DMS 273 (cell line): ENCODE measurements around the gene CD200R1L.

Source experiments
- DNase-seq: peaks from one replicate; lab custom pipeline; 2025; ENCODE audit not compliant: unreplicated experiment; lab: John Stamatoyannopoulos, UW

The CD200R1L gene

DNA sequence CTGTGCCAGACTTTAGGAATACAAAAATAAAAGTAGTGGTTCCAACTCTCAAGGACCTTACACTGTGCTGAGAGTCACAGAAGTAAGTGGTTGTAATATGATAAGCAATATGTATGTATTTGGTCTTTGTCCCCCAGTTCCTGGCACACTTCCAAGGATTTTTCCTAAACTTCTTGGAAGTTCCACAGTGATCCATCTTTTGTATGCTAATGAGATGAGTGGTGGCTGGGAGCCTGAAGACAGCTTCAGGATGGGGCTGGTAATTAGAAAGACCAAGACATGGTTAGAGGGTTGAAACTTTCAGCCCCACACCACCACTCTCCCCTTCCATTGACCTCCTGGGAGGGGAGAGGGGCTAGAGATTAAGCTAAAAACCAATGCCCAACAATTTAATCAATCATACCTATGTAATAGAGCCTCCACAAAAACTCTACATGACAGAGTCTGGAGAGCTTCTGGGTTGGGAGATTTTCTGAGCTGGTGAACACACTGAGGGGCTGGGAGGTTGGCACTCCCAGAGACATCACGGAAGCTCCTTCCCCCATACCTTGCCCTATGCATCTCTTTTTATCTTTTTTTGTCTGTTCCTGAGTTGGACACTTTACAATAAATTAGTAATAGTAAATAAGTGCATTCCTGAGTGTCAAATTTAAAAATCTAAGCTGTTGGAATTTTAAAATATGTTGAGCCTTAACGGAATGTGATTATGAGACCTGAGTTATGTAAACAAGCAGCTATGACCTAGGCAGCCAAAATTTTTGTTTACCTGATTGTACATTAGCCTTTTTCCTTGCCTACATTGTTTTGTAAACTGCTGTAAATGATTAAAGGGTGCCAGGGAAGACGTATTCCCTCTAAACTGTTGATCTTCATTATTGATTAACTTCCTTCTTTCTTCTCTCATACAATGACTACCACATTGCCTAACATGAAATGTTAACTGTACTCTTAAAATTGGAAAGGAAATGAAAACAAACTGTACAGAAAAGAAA lies 24.3 kb downstream of the CD200R1L start:
- no peak for DNase-seq

DNA sequence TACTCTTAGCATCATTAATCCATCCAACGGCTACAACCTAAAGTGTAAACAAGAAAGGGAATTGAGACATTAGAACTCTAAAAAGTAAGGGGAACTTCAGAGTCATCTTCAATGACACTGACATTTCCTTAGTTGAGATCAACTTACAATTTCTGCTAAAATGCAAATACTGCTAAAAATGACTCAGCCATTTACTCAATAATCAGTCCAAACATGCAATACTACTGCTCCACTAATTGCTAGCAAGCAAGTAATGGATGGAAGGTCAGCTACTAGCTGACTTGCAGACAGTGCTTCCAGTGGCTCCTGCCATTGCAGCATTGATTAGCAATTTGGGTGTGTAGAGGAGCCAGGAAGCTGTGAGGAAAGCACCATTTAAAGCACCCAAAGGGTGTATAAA lies 28.4 kb downstream of the CD200R1L start:
- DNase-seq: no peak

DNA sequence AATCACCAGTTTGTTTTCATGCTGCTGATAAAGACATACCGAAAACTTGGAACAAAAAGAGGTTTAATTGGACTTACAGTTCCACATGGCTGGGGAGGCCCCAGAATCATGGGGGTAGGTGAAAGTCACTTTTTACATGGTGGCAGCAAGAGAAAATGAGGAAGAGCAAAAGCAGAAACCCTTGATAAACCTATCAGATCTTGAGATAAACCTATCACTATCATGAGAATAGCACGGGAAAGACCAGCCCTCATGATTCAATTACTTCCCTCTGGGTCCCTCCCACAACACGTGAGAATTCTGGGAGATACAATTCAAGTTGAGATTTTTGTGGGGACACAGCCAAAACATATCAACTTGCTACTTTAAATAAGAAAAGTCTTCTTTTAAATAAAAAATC lies 28.9 kb downstream of the CD200R1L start:
- DNase-seq: no peak

DNA sequence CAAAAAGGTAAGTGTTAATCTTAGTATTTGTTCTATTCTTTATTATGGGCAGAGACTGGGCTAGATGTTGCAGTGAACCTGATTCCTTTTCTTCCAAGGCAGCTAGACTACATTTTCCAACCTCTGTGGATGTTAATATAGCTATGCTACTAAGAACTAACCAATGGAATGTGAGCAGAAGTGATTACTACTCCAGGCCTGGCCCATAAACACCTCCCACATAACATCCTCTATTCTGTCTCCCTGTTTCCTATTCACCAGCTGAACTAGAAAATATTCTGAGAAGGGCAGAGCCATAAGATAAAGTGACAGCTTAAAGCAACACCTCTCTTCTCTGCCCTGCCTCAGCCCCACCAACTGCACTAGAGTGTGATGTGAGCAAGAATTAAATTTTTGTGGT lies 29.4 kb downstream of the CD200R1L start:
- no peak for DNase-seq

DNA sequence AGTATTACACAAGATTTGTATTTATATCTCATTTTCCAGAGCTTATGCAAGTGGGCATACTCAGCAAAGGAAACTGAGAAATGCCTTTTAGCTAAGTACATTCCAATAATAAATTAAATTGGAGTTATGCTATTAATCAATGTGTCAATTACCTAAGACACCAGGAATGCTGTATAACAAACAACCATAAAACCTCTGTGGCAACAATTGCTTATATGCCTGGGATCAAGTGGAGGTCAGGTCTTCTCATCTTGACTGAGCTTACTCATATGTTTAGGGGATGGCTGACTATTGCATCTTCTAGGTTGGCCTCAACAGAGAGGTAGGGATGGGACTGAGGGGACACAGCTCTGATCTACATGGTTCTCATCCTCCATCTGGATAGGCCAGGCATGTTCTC lies 30.7 kb downstream of the CD200R1L start:
- DNase-seq: no peak

DNA sequence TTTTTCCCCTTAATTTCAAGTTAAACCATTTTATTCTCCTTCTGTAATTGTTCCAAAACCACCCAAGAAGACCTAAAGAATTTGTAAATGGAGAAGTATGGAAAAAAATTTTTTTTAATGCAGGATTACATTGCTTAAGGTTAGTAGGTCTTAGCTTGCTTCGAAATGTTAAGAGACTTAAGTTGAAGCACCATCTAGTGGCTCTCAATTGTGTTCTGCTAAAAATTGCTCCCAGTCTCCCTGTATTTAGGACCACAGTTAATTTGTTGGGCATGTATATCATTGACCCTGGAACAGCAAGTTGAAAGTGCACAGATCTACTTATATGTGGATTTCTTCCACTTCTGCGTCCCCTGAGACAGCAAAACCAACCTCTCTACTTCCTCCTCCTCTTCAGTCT lies 32.4 kb downstream of the CD200R1L start:
- DNase-seq: peak; percentile 56

DNA sequence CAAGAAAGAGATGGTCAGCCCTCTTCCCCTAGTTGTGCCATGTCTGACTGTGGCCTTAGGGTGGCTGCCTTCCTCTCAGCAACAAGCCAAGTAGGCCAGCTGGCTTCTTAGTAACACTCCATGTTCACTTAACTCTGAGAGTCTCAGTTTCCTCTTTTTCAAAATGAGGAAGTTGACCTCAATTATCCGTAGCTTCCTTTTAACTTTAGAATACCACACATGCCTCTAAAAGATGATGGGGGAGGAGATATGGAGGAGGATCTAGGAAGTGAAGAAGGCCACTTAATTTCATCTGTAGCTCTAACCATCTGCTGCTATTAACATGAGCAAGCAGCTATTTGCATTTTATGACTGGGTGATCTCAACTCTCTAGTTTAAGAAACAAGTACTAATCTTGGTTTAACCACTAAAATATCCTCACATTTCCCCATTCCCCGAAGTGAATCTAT lies 32.9 kb downstream of the CD200R1L start:
- peak; percentile 60 for DNase-seq

DNA sequence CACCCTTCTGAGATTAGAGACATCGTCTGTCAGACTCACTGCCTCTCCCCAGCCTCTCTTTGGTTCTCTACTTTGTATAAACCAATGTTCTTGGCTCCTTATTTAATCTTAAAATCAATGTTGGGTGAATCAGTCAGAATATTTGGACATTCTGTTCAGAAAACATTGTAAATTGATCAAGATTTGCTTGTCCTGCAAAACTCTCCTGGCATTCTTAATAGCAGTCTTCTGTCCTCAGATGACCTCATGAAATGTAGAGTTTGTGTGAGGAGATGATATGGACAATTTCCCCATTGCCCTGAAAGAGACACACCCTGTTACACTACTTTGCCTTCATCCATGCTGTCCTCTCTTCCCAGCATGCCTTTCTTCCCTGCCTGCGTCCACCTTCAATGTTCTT lies 33.6 kb downstream of the CD200R1L start:
- no peak for DNase-seq

DNA sequence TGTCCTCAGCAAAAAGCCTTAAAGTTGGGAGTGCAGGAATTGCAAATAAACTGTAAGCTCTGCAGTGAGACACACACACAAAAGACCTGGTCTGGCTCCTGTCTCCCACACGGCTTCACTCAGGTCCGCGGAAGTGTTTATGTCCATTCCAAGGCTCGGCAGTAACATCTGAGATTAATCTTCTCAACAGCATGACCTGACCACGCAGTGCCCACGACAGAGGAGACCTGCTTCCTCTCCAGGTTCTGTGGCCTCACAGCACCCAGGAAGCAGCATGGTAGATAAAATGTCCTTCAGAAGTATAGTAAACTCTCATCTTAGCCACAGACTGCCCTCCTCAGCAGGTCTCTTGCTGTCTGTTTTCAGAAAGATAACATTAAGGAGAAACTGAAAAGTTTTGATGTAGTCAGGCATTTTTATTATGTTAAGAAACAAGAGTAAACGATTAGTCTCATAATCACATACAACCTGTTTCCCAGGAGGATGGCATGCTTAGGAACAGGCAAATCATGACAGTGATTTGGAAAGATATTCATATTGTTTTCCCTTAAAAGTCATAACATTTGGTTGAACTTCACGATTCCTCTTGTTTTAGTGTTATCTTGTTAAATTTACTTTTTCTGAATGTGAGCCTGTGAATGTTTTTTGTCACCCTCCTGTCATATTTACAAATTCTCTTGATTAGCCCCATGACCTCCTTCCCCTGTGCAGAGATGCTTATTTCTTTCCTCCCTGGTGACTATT lies 34.6 kb downstream of the CD200R1L start:
- no peak for DNase-seq

DNA sequence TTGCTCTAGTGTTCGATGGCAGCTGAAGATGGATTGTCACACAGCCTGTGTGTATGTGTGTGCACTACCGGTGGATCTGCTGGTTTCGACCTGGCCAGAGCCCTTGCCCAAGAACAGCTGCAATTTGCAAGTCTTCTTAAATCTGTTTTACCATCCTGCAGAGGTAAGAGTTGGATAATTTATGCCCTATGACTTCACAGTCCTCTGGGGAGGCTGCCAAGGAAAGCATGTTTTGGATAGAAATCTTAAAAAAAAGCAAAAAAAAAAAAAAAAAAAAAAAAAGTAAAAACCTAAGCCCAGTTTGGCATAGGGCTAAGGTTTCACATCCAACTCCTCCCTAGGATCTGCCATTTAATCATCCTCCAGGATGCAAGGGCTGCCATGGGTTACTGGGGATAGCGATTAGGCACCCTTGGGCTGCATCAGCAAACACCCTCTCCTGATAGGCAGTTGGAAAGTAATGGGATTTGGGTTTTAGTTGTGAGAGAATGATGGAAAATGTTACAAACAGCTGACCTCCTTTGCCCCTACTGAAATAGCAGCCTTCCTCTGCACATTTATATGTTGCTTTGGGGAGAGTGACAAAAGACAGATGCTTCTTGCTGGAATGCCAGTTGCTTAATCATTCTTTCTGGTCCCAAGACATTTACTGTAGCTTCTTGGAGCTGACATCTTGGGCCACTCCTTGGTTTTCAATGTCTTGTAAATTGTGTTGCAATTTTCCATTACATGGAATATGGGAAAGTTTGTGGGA lies 35.4 kb downstream of the CD200R1L start:
- DNase-seq: no peak

DNA sequence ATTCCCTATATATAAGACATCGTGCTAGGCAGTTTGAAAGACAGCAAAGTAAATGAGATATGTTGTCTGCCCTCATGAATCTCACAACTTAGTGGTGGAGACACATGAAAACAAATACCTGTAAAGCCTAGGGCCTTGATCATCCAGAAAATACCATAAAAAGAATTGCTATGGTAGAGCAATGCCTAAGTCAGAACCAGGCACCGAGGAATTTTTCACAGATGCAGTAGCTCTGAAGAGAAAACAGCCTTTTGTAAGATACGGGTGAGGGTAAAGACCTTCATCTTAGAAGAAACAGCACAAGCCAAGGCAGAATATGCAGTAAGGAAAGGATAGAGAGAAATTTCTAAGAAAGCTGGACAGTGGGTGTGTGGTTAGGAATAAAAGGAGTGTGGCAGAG lies 36.1 kb downstream of the CD200R1L start:
- DNase-seq: no peak

DNA sequence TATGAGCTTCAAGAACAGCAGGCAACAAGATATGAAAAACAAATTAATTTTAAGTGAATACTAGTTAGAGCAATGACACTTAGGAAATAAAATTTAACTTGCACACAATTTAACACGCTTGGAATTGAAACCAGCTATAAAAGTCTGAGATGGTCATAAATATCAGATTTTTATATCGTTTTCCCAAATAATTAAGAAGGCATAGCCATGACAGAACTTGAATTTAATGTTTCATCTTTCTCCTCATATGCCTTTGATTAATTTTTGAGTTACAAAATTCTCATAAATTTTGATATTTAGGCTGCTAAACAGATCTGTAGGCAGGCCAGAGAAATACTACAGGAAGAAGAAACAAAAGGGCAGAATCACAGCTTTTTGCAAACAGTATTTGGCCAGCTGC lies 38.5 kb downstream of the CD200R1L start:
- DNase-seq: no peak

DNA sequence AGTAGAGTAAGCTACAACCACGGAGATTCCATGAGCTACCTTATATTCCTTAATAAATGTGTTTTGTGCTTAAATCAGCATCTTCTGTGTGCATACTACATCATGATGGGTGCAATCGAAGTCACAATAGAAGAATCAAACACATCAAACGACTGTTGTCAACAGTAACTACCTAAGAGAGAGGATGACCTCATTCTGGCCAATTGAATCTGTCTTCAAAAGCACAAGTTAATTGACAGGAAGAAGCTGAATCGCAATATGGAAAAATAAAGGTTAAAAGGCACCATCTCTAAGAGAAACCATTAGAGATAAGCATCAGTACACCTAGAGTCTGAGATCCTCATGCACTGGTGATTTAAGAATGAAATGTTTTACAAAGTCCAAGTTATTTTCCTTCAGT lies 39.0 kb downstream of the CD200R1L start:
- DNase-seq: no peak

DNA sequence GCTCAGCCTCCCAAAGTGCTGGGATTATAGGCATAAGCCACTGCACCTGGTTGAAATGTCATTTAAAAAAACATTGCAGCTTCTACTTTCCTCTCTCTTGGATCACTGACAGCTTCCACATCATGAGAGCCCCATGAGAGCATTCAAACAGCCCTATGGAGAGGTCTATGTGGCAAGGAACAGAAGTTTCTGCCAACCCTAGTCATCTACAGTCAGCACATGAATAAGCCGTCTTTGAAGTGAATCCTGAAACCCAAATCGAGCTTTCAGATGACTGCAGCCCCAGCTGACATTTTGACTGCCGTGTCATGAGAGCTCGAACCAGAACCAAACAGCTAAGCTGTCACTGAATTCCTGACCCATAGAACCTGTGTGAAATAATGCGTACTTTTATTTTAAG lies 39.8 kb downstream of the CD200R1L start:
- no peak for DNase-seq

DNA sequence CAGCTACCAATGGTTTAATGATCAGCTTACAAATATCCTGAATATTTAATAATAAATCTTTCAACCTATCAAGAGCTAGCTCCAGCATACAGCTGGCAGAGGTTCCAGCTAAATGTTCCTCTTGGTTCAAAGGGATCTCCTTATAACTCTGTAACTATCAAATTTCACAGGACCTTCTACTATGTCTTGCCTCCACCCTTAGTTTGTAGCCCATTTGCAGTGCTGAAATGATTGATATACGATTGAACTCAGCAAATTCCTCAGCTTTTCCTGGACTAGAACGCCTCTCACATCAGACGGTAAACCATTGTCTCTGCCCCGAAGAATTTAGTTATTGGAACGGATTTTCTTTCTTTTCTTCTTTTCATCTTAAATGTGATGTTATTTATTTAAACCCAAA lies 41.5 kb downstream of the CD200R1L start:
- no peak for DNase-seq

DNA sequence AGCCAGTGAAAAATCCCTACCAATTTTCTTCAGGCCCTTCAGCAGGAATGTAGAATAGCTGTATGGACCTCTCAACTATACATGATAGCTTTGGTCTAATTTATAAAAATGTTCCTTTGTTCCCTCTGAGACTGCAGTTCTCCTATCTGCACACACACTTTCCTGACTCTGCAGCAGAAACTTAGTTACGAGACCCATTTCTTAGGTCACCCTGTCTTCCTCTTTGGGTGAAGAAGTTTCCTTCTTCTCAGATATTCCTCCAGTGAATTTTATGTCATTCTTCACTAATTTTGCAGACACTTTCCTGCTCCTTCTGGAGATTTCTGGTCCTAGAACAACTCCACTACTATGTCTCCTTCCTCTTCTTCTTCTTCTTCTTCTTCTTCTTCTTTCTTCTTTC lies 42.6 kb downstream of the CD200R1L start:
- no peak for DNase-seq

DNA sequence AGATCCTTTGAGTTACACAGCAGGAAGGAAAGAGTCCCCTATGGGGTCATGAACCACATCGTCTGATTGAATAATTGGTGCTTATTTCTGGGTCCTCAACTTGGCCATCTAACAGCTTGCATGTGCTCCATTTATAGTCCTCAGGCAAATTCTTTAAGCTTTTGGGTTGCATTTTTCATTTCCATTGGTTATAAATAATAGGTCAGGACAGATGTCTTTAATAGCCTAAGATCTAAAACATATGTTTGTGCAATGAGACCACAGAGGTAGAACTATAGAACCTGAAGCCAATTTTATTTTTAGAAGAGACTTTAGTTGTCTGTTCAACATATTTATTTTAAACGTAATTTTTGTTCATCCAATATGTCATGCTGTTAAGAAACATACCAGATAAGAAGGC lies 43.2 kb downstream of the CD200R1L start:
- DNase-seq: no peak

DNA sequence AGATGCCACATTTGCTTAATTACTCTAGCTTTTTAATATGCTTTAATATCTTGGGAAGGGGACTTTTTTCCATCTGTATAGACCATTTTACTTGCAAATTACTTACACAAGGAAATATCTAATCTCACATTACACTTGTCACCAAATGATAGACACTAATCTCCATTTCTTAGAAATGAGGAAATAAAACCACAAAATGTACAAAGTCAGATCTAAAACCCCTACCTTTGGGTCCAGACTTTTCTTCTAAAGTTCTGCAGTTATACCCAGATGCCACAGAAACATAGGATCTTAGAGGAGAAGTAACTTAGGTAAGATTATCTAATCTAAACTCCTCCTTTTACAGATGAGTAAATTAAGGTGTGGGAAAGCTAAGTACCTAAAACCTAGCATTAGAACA lies 44.3 kb downstream of the CD200R1L start:
- DNase-seq: no peak

DNA sequence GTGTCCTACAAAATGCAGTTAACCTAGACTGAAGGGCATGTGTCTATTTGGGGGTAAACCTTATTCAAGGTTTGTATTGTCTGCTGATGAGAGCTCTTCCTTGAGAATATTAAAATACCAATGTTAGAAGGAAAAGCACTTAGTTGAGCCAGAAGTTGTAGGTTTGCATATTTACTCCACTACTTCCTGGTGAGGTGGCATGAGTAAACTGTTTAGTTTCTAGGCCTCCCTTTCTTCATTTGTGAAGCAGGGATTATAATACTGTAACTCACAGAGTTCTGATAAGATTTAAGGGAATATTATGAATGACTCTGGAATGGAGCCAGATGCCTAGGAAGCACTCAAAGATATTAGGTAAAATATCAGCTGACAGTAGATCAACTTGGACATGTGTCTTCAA lies 46.7 kb downstream of the CD200R1L start:
- no peak for DNase-seq

DNA sequence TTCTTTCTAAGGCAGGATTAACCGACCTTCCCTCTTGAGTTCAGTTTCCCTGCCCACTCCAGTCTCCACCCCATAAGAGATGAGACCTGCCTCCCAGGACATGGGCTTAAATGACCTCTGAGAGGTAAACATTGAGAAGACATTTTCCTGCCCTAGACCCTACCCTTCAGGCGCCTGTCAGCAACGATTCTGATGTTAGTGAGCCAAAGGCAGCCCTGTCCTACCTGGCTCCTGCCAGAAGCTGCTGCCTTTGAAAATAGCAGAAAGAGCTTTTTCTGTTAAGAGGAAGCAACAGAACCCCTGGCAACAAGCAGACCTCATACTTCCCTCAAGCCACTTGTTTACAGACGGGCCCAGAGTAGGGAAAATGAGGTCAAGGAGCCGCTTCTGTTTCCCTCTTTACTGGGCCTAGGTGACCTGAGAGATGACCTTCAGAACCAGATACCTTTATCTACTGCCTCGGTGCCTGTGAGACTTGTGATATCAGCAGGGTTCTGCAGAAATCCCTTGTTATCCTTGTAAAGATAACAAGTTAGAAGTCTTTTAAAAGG lies 52.0 kb downstream of the CD200R1L start:
- DNase-seq: no peak
